HL-60 (cell line): ENCODE measurements around the gene LIM2.

Experiments used
- CTCF ChIP-seq: IDR thresholded peaks from one replicate; pipeline ENCODE4 v1.5.1; 2011; ENCODE audit warnings: low read length, control low read depth, inconsistent platforms; ENCODE audit not compliant: insufficient read depth
- TF ChIP-seq, protein P1 (sequence below): IDR thresholded peaks from 2 replicates; pipeline ENCODE4 v1.6.1; 2012; ENCODE audit warnings: low read depth; ENCODE audit not compliant: insufficient replicate concordance

- no peak for TF ChIP-seq CTCF
- TF ChIP-seq, protein P1, sequence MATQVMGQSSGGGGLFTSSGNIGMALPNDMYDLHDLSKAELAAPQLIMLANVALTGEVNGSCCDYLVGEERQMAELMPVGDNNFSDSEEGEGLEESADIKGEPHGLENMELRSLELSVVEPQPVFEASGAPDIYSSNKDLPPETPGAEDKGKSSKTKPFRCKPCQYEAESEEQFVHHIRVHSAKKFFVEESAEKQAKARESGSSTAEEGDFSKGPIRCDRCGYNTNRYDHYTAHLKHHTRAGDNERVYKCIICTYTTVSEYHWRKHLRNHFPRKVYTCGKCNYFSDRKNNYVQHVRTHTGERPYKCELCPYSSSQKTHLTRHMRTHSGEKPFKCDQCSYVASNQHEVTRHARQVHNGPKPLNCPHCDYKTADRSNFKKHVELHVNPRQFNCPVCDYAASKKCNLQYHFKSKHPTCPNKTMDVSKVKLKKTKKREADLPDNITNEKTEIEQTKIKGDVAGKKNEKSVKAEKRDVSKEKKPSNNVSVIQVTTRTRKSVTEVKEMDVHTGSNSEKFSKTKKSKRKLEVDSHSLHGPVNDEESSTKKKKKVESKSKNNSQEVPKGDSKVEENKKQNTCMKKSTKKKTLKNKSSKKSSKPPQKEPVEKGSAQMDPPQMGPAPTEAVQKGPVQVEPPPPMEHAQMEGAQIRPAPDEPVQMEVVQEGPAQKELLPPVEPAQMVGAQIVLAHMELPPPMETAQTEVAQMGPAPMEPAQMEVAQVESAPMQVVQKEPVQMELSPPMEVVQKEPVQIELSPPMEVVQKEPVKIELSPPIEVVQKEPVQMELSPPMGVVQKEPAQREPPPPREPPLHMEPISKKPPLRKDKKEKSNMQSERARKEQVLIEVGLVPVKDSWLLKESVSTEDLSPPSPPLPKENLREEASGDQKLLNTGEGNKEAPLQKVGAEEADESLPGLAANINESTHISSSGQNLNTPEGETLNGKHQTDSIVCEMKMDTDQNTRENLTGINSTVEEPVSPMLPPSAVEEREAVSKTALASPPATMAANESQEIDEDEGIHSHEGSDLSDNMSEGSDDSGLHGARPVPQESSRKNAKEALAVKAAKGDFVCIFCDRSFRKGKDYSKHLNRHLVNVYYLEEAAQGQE = no peak
Measured at GRCh38 chr19:51392701-51393100, 4.9 kb upstream of the LIM2 start.
